BE2C (cell line): ENCODE measurements around the gene THADA.
A peak's percentile ranks its signal among the peaks of the same experiment; 100 is the strongest.

ENCODE experiments used
- DNase-seq: peaks from one replicate; pipeline ENCODE4 v3.0.0-alpha.2; 2020
- H3K27me3 ChIP-seq: fragments of 250-450 bp; sonication (Bioruptor Pico); 2 replicates; pipeline ENCODE4 v1.5.1; 2020; ENCODE audit warnings: mild to moderate bottlenecking
- H3K36me3 ChIP-seq: fragments of 250-450 bp; sonication (Bioruptor Pico); 2 replicates; pipeline ENCODE4 v1.5.1; 2020; ENCODE audit warnings: mild to moderate bottlenecking
- H3K4me1 ChIP-seq: fragments of 250-450 bp; sonication (Bioruptor Pico); 2 replicates; pipeline ENCODE4 v1.5.1; 2020
- H3K4me3 ChIP-seq: 2 replicates; pipeline ENCODE4 v1.5.1; 2011; ENCODE audit warnings: low read depth, low read length
- H3K9me3 ChIP-seq: fragments of 250-450 bp; sonication (Bioruptor Pico); 2 replicates; pipeline ENCODE4 v1.5.1; 2020
- CTCF ChIP-seq: IDR thresholded peaks from 2 replicates; pipeline ENCODE4 v1.5.1; 2012; ENCODE audit warnings: mild to moderate bottlenecking, low read depth, low read length

The THADA gene

GRCh38 chr2:43429369-43429768 is 166.5 kb downstream of the THADA start:
- Histone ChIP-seq H3K9me3 (no peaks in the 10 kb centered on the region), H3K27me3 (no peaks in the 10 kb centered on the region), H3K4me1 (peaks cover 26% of the 10 kb centered on the region), H3K36me3 (peaks cover 3% of the 10 kb centered on the region), H3K4me3 (no peak overlapping the region)
- DNase-seq = no peak
- TF ChIP-seq CTCF = no peak

- H3K4me1 ChIP-seq = peaks cover 26% of the 10 kb centered on the region
- H3K27me3 ChIP-seq = no peaks in the 10 kb centered on the region
- H3K4me3 ChIP-seq = no peak overlapping the region
- no peak for DNase-seq
- H3K9me3 ChIP-seq = no peaks in the 10 kb centered on the region
- TF ChIP-seq CTCF = no peak
- peaks cover 3% of the 10 kb centered on the region for H3K36me3 ChIP-seq
These were observed 168.8 kb downstream of the THADA start for GRCh38 chr2:43427032-43427424.

GRCh38 chr2:43426305-43427031 is 169.4 kb downstream of the THADA start:
- Histone ChIP-seq H3K36me3 (peaks cover 3% of the 10 kb centered on the region), H3K9me3 (no peaks in the 10 kb centered on the region), H3K4me3 (no peak overlapping the region), H3K27me3 (no peaks in the 10 kb centered on the region), H3K4me1 (peaks cover 26% of the 10 kb centered on the region)
- no peak for TF ChIP-seq CTCF
- DNase-seq = peak; percentile 72

GRCh38 chr2:43425659-43426058 is 170.2 kb downstream of the THADA start:
- no peak overlapping the region for H3K4me3 ChIP-seq
- H3K4me1 ChIP-seq = peaks cover 31% of the 10 kb centered on the region
- TF ChIP-seq CTCF = no peak
- H3K9me3 ChIP-seq = no peaks in the 10 kb centered on the region
- DNase-seq = no peak
- H3K27me3 ChIP-seq = no peaks in the 10 kb centered on the region
- H3K36me3 ChIP-seq = peaks cover 3% of the 10 kb centered on the region

GRCh38 chr2:43424262-43425207 is 171.3 kb downstream of the THADA start:
- Histone ChIP-seq H3K36me3 (peaks cover 3% of the 10 kb centered on the region), H3K4me1 (peaks cover 34% of the 10 kb centered on the region), H3K9me3 (no peaks in the 10 kb centered on the region), H3K27me3 (no peaks in the 10 kb centered on the region), H3K4me3 (no peak overlapping the region)
- peak; percentile 26 for DNase-seq
- TF ChIP-seq CTCF = no peak

- no peaks in the 10 kb centered on the region for H3K27me3 ChIP-seq
- DNase-seq = no peak
- H3K4me3 ChIP-seq = no peak overlapping the region
- no peak for TF ChIP-seq CTCF
- no peaks in the 10 kb centered on the region for H3K9me3 ChIP-seq
- H3K36me3 ChIP-seq = peaks cover 3% of the 10 kb centered on the region; the same call in 1 of the 2 replicates
- peaks cover 34% of the 10 kb centered on the region for H3K4me1 ChIP-seq
These were observed 171.9 kb downstream of the THADA start for GRCh38 chr2:43423941-43424261.
